Rectal smooth muscle tissue (tissue), 1 donor: ENCODE results near the gene CADPS2.

Experiments
- H3K27ac ChIP-seq: one replicate; pipeline ENCODE4 v1.7.0; 2013; ENCODE audit warnings: low read depth, low read length, inconsistent platforms
- H3K27me3 ChIP-seq: one replicate; pipeline ENCODE4 v1.7.0; 2013; ENCODE audit warnings: low read length; ENCODE audit not compliant: control insufficient read depth, insufficient read depth
- H3K36me3 ChIP-seq: one replicate; pipeline ENCODE4 v1.7.0; 2013; ENCODE audit warnings: low read length; ENCODE audit not compliant: control insufficient read depth, insufficient read depth
- H3K4me1 ChIP-seq: one replicate; pipeline ENCODE4 v1.7.0; 2013; ENCODE audit warnings: low read length; ENCODE audit not compliant: control insufficient read depth, insufficient read depth
- H3K4me3 ChIP-seq: one replicate; pipeline ENCODE4 v1.7.0; 2013; ENCODE audit warnings: low read length
- H3K9ac ChIP-seq: one replicate; pipeline ENCODE4 v1.7.0; 2013; ENCODE audit warnings: low read length

Gene CADPS2

DNA sequence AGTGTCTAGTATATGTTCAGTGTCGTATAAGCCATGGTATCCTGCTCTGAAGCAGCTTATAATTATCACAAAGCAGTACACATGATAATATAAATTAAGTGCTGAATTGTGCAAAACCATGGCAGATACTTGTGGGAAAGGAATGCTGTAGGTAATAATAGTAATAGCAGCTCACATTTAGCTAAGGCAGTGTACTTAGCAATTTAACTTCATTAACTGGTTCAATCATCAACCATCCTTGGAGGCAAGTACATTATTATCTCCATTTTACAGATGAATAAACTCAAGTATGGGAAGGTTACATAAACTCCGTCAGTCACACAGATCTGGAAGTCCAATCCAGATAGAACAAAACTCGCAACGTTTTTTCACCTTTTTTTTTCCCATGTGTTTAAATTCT is 161.9 kb downstream of the CADPS2 start:
- no peaks in the 10 kb centered on the region for H3K27me3 ChIP-seq
- H3K4me3 ChIP-seq: no peak overlapping the region
- H3K4me1 ChIP-seq: no peaks in the 10 kb centered on the region
- H3K9ac ChIP-seq: no peak overlapping the region
- no peak overlapping the region for H3K27ac ChIP-seq
- H3K36me3 ChIP-seq: no peaks in the 10 kb centered on the region

DNA sequence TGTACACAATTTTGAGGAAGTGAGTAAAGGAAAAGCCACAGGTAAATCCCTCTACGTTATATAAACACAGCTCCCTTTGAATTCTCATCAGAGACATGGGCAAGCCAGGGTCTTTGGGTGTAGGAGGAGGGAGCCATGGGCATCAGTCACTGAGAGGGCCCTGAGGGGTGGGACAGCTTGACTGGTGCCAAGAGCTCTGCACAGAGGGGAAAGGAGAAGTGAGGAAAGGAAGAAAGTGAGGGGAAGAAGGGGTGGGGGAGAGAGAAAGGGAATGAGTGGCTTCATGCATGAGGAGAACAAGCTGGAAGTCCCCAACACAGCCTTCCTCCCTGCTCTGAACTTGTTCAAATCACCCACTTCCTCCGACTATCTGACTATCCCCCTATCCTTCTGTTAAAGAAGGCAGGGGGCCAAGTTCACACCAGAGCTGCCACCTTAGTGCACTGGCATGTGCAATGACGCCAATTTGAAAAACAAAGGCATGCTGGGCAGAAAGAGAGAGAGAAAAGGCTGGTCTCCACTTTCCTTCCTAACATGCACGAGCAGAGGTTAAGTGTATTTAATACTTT is 167.2 kb downstream of the CADPS2 start:
- Histone ChIP-seq H3K27me3 (no peaks in the 10 kb centered on the region), H3K36me3 (no peaks in the 10 kb centered on the region), H3K27ac (no peak overlapping the region), H3K4me1 (no peaks in the 10 kb centered on the region), H3K9ac (no peak overlapping the region), H3K4me3 (no peak overlapping the region)

DNA sequence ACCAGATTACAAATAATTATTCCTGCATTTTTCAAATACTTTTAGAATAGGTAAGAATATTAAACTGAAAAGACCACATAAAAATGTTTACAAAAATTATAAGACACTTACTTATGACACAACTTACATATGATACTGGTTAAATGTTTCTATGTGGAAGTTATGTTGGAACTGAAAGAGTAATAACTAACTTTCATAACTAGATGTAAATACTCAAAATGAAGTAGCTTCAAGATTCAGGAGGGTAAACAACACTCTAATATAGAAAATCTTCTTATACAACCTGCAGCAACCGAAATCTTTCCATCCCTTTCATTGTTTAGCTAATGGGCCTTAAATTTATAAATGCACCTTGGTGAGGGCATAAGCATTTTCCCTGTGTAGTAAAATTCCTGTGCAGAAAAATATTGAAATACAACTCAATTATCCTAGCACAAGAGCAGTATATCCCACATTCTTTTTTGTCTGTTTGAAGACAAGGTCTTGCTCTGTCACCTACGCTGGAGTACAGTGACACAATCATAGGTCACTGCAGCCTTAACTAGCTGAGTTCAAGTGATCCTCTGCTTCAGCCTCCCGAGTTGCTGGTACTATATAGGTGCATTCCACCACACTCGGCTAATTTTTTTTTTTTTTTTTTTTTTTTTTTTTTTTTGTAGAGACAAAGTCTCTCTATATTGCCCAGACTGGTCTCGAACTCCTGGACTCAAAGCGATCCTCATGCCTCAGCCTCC is 168.7 kb downstream of the CADPS2 start:
- Histone ChIP-seq H3K9ac (no peak overlapping the region), H3K27me3 (no peaks in the 10 kb centered on the region), H3K4me3 (no peak overlapping the region), H3K27ac (no peak overlapping the region), H3K36me3 (no peaks in the 10 kb centered on the region), H3K4me1 (no peaks in the 10 kb centered on the region)

DNA sequence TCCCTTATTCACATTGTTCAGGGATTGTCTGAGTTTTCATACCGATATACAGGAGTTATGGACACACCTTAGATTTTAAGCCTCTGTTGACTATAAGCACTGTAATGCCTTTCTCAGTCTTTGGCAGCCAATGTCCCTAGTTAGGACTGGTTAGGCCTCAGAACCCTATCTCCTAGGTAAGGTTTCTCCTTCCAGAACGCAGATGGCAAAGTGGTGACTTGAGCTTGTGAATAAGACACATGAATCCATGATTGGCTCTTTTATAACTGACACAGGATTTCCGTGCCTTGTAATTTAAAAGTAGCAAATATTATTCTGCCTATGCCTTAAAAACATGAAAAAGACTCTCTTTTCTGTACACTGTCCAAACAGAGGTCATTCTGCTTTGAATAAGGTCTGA is 171.1 kb downstream of the CADPS2 start:
- no peak overlapping the region for H3K9ac ChIP-seq
- no peaks in the 10 kb centered on the region for H3K27me3 ChIP-seq
- no peak overlapping the region for H3K4me3 ChIP-seq
- H3K4me1 ChIP-seq: no peaks in the 10 kb centered on the region
- H3K36me3 ChIP-seq: no peaks in the 10 kb centered on the region
- no peak overlapping the region for H3K27ac ChIP-seq

DNA sequence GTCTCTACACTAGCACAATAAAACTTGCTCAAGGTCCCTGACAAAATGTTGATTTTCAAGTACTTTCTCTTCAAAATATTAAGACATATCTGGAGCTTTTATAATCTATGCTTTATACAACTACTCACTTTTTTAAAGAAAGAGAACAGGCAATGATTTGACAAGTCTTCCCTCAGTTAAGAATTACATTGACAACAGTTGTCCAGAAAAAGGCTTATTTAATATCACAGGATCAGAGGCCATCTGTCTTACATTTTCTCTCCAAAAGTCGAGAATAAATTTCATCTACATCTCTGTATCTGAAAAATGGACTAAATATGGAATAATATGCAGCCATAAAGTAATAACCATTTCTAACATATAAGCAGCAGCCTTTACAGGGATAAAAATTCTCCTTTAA is 175.3 kb downstream of the CADPS2 start:
- no peaks in the 10 kb centered on the region for H3K36me3 ChIP-seq
- H3K9ac ChIP-seq: no peak overlapping the region
- no peaks in the 10 kb centered on the region for H3K4me1 ChIP-seq
- H3K27ac ChIP-seq: no peak overlapping the region
- H3K27me3 ChIP-seq: no peaks in the 10 kb centered on the region
- no peak overlapping the region for H3K4me3 ChIP-seq

DNA sequence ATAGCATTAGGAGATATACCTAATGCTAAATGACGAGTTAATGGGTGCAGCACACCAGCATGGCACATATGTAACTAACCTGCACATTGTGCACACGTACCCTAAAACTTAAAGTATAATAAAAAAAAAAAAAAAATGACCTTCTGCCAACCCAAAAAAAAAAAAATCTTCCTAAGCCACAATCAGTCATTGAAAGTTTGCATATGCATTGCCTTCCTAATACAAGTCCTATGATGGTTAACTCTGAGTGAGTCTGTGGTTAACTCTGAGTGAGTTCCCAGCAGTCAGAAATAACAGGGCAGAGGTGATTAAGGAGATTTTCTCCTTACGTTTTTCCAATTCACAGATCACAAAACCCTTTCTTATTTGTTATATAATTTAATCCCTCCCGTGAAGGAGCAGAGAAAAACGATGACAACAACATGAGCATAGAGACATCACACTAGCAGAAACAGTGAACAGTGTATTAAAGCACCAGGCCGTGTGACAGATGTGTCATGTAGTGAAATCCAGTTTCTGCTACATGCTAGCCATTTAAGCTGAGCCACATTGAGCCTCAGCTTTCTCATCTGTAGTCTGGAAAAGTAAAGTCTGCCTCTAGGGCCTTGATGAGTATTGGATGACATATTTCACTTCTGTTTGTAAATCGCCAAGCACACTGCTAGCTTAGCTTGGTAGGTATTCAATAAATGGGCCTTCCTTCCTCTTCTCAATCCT is 176.2 kb downstream of the CADPS2 start:
- Histone ChIP-seq H3K9ac (no peak overlapping the region), H3K27ac (no peak overlapping the region), H3K4me3 (no peak overlapping the region), H3K36me3 (no peaks in the 10 kb centered on the region), H3K27me3 (no peaks in the 10 kb centered on the region), H3K4me1 (no peaks in the 10 kb centered on the region)

DNA sequence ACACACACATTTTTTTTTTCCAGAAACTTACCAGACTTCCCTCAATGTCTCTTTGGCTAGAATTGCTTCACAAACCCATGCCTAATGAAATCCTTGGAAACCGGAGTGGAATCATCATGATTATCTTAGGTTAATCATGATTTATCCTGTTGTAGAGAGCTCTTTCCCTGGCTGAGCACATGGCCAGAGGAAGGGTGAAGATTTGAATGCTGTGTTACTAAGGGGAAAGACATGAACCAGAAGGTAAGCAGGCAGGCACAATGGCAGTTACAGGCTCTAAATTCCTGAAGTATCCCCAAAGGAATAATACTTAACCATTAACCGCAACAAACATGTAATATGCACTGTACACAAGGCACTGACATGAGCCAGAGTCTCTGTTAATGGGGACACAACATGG is 179.4 kb downstream of the CADPS2 start:
- Histone ChIP-seq H3K9ac (no peak overlapping the region), H3K27me3 (no peaks in the 10 kb centered on the region), H3K27ac (no peak overlapping the region), H3K4me1 (no peaks in the 10 kb centered on the region), H3K4me3 (no peak overlapping the region), H3K36me3 (no peaks in the 10 kb centered on the region)

DNA sequence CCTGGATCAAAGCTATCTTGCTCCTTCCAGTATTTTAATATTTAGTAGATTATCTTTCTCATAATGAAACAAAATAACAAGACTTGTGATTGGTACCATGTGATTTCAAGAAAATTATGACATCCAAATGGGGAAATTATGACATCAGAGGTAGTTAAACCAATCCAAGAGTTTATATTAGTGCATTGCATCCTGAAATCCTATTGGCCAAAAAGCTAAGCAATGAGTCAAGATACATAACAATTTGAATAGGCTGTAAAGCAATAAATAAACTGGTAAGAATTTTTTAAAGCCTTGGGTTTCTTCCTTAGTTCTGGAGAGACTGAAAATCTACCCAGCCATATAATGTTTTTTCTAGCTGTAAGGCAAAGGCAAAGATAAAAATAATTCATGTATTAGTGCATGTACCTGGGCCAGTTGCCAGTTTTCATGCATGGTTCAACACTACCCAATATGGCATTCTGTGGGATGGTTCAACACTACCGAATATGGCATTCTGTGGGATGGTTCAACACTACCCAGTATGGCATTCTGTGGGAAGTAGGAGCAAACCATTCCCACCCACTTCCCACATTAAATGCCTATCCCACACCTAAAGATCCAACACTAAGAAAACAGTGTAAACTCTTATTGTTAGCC is 183.3 kb downstream of the CADPS2 start, which contains the start of gene RNF148:
Gene RNF148, minus strand, starts transcription at position 51 of the 639 bp plus-strand sequence. CDS start 172 bp downstream, outside the sequence.
- H3K36me3 ChIP-seq: no peaks in the 10 kb centered on the region
- no peaks in the 10 kb centered on the region for H3K27me3 ChIP-seq
- no peak within 1 kb of the TSS for H3K4me3 ChIP-seq
- H3K4me1 ChIP-seq: no peaks in the 10 kb centered on the region
- H3K9ac ChIP-seq: no peak within 1 kb of the TSS
- no peak within 1 kb of the TSS for H3K27ac ChIP-seq

DNA sequence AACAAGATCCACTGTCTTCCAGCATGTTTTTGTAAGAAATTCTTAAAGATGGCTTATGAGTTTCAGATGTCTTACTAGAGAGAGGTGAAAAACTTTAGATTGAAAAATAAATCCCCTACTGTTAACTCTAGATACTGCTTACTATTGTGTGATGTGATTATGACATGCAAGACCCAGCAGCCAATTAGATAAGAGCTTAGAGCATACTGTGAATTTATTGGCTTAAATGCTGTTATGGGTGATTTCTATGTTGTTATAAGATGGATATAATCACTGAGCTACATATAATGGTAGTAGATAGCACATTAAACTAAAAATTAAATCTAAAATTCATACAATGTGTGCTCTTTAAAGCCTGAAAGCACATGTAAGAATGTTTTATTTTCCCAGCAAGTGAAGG is 187.2 kb downstream of the CADPS2 start, which contains the start of gene RNF133:
Gene RNF133, minus strand, starts transcription at position 101 of the 400 bp plus-strand sequence. CDS start 199 bp downstream, outside the sequence.
- Histone ChIP-seq H3K36me3 (no peaks in the 10 kb centered on the region), H3K4me3 (no peak within 1 kb of the TSS), H3K27ac (no peak within 1 kb of the TSS), H3K9ac (no peak within 1 kb of the TSS), H3K27me3 (no peaks in the 10 kb centered on the region), H3K4me1 (no peaks in the 10 kb centered on the region)

DNA sequence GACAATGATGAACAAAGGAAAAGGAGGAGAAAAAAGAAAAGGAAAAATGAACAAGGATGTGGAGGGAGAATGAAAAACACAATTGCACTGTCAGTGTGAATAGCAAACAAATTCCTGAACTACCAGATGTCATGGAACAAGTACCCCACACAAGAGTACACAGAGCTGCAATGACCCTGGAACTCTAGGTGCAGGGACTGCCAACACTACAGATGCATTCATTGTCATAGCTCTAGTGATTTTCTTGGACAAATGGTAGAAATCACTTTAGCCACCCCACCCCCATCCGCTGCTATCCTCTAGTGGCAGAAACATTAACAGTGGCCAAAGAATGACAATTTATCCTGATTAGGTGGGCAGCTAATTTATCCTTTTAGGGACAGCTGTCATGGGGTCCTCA is 190.4 kb downstream of the CADPS2 start:
- Histone ChIP-seq H3K27me3 (no peaks in the 10 kb centered on the region), H3K27ac (no peak overlapping the region), H3K4me3 (no peak overlapping the region), H3K9ac (no peak overlapping the region), H3K36me3 (no peaks in the 10 kb centered on the region), H3K4me1 (no peaks in the 10 kb centered on the region)

DNA sequence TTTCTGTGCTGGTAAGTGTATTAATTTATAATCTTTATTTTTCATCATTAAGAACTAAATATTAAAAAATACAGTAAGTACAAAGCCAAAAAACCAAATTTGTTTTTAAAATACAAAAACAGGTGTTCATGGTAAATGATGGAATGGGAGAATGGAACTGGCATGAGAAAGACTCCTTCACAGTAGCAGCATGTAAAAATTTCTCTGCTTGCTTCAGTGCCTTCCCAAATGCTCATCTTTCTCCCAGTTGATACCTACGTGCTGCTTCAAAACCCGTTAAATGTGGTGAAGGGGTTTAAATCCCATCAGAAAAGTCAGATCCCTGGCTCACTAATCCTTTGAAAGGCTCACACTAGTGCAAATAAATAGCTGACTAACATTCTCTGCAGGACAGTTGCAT is 191.6 kb downstream of the CADPS2 start:
- no peak overlapping the region for H3K4me3 ChIP-seq
- no peak overlapping the region for H3K27ac ChIP-seq
- H3K36me3 ChIP-seq: no peaks in the 10 kb centered on the region
- H3K4me1 ChIP-seq: no peaks in the 10 kb centered on the region
- H3K27me3 ChIP-seq: no peaks in the 10 kb centered on the region
- H3K9ac ChIP-seq: no peak overlapping the region

DNA sequence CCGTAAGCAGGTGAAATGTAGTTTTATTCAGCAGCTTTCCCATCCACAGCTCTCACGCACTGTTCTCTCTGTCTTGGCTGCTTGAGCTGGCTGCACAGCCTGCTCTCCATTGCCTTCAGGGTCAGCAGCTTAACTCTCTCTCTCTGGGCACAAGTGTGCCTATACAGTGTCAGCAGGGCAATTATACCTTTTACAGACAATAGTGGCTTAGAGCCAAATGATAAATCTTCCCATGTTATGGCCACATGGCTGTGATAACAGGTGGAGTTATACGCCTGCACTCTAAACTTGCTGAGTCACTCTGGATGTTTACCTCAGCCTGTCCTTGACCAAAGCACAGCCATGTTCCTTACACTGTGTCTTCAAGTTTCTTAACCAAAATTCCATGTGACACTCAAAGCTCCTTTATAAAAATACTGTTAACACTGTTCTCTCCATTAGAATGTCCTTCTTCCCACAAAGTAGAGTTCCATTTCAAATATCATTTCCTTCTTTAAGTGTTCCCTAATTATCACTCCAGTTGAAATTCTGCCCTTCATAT is 193.4 kb downstream of the CADPS2 start:
- Histone ChIP-seq H3K4me3 (no peak overlapping the region), H3K9ac (no peak overlapping the region), H3K4me1 (no peaks in the 10 kb centered on the region), H3K36me3 (no peaks in the 10 kb centered on the region), H3K27me3 (no peaks in the 10 kb centered on the region), H3K27ac (no peak overlapping the region)
